Measurements from ENCODE around the gene ZFP1.
A peak's percentile ranks its signal among the peaks of the same experiment; 100 is the strongest.

The ZFP1 gene

DNA sequence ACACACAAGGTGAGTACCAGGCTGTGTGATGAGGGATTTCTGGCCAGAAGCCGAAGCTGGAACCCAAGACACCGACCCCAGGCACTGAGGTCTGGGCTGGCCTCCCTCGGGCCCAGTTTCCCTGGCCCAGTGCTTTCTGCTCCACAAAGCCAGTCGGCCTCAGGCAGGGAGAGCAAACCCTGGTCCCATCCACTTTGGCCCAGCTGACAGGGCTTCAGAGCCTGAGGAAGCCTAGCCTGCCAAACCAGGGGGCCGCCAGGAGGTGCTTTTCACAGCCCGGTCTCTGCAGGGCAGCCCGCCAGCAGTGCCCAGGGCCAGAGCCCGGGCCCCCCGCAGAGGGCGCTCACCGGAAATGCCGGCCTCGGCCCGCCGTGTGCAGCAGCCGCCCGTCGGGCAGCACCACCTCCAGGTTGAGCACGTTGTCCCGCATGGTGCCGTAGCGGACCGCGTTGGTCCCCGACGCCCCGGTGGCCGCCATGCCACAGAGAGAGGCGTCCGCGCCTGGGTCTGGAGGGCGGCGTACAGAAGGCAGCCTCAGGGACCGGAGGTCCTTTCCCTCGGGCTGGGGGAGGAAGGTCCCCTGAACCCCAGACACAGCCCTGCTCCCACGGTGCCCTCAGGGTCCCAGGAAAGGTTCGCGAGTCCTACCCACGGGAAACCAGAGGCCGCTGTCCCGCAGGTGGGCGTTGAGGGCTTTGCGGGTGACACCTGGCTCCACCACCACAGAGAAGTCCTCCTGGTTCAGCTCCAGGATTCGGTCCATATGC, 34.0 kb upstream of the ZFP1 start:
- H3K4me3 ChIP-seq (replicated peaks in 1 of 2; ENCODE audit: low read depth in 2 of 2, low read length in 2 of 2), result no peak overlapping the region
- TF ChIP-seq, protein P1, sequence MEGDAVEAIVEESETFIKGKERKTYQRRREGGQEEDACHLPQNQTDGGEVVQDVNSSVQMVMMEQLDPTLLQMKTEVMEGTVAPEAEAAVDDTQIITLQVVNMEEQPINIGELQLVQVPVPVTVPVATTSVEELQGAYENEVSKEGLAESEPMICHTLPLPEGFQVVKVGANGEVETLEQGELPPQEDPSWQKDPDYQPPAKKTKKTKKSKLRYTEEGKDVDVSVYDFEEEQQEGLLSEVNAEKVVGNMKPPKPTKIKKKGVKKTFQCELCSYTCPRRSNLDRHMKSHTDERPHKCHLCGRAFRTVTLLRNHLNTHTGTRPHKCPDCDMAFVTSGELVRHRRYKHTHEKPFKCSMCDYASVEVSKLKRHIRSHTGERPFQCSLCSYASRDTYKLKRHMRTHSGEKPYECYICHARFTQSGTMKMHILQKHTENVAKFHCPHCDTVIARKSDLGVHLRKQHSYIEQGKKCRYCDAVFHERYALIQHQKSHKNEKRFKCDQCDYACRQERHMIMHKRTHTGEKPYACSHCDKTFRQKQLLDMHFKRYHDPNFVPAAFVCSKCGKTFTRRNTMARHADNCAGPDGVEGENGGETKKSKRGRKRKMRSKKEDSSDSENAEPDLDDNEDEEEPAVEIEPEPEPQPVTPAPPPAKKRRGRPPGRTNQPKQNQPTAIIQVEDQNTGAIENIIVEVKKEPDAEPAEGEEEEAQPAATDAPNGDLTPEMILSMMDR (IDR thresholded peaks at IDR 0.05; ENCODE audit: low read depth, low read length), result no peak
- no peak for DNase-seq (ENCODE audit: low read depth in 2 of 2)

DNA sequence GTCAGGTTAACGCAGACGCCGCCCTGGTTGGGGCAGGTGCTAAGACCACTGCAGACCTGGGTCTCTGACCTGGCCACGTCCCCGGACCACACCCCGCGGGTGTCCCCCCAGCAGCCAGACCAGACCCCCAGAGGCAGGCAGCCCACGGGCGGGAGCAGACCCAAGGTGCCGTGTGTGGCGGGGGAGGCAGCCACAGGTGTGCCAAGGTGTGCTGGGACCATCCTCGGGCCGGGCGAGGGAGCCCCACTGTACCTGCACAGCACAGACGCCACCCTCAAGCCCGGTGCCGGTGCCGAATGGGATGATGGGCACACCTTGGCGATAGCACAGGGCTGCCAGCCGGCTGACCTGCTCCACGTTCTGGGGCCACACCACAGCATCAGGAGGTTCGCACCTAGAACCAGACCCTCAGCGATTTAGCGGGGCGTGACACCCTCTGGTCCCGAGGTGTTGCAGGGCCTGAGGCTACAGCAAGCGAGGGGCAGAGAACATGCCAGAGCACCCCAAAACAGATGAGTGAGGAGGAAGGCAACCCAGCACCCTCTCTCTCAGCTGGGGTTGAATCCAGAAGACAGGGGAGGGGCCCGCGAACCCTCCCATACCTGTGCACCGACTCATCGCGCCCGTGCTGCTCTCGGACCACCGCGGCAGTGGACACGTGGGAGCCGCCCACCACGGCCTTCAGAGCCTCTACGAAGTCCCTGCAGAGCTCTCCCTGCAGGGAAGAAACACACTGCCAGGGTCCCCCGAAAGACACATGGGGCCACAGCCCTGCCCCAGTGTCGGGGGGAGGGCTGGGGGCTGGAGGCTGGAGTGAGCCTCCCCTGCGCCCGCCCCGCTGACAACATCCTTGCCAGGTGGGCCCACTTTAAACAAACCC, 33.1 kb upstream of the ZFP1 start:
- H3K4me3 ChIP-seq (replicated peaks in 1 of 2; ENCODE audit: low read depth in 2 of 2, low read length in 2 of 2), result no peak overlapping the region
- no peak for DNase-seq (ENCODE audit: low read depth in 2 of 2)
- TF ChIP-seq, protein P1 (IDR thresholded peaks at IDR 0.05; ENCODE audit: low read depth, low read length), result no peak

DNA sequence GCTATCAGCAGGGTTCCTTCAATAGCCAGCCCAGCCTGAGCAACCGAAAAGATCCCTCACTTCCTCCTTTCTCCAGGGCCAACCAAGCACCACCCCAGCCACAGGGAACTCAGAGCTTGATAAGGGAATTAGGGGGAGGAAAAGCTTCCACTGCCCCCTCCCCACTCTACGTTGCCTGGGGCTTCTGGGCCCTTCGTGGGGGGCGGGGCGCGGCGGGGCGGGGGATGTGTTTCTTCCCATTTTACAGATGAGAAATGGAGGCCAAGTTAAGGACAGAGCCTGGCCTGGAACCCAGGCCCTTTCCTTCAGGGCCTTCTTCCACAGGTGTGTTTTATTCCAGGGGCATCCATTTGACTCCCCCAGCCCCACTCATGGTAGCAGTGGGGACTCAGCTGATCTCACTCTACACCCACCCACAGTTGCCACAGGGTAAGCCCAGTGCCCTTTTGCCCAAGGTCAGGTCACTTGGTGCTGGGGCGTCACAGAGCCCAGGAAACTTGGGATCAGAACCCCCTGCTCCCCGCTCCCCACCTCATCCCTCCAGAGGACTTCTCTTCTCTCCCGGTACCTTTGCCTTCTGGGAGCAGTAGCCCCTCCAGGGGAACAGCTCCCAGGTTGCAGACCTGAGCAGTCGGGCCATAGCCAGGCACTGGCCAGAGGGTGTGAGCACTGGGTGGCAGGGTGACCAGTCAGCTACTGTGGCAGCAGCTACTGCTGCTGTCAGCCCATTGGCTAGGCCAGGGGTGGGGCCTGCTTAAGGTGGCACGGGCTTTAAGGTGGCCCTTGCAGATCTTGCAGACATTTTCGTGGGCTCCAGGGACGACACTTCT, 32.0 kb upstream of the ZFP1 start, which contains the start of gene LDHD:
Gene LDHD (minus strand): TSS at position 700 of the 830 bp plus-strand sequence. CDS start 60 bp downstream, at position 640.
- peak; percentile 61 to 66 for DNase-seq (ENCODE audit: low read depth in 2 of 2)
- H3K4me3 ChIP-seq (replicated peaks in 1 of 2; ENCODE audit: low read depth in 2 of 2, low read length in 2 of 2), result peak within 1 kb of the TSS; percentile 19 to 58
- TF ChIP-seq, protein P1 (IDR thresholded peaks at IDR 0.05; ENCODE audit: low read depth, low read length), result no peak

DNA sequence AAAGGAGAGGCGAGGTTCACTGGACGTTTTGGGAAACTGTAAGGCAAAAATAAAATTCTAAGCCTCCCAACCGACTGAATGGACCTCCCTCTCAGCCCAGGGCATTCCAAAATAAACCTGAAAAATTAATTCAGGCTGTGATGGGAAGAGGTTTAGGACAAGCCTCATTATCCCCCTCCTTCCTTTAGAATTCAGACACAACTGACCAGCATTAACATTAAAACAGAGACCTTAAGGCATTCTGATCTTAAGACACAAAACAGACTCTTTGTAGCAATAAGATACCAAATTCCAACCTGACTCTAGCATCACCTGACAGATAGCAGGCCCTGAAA, 31.4 kb upstream of the ZFP1 start:
- H3K4me3 ChIP-seq (replicated peaks in 1 of 2; ENCODE audit: low read depth in 2 of 2, low read length in 2 of 2), result no peak overlapping the region
- TF ChIP-seq, protein P1 (IDR thresholded peaks at IDR 0.05; ENCODE audit: low read depth, low read length), result no peak

DNA sequence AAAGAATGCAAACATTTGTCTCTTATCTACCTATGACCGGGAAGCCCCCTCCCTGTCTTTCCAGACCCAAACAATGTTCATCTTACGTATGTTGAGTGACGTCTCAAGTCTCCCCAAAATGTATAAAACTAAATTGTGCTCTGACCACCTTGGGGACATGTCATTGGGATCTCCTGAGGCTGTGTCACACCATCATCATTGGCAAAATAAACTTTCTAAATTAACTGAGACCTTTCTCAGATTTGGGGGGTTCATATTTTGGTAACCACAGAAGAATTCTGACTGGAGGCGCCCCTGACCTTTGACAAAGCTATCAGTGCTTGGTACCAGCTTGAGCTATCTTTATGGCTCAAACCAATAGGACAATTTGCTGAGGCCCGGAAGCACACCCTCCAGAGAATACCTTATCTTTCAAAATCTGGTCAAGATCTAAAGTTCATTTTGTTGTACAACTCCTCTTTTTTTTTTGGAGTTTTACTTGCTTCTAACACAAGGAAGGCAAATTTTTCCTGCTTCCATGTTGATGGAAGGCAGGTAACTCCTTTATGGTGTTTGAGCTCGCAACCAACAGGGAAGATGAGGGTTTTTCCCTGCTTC, 29.3 kb upstream of the ZFP1 start:
- DNase-seq (ENCODE audit: low read depth in 2 of 2), result no peak
- TF ChIP-seq, protein P1 (IDR thresholded peaks at IDR 0.05; ENCODE audit: low read depth, low read length), result no peak
- no peak overlapping the region for H3K4me3 ChIP-seq (replicated peaks in 1 of 2; ENCODE audit: low read depth in 2 of 2, low read length in 2 of 2)

More for the DNA sequence above, 31.4 kb upstream of the ZFP1 start:
- no peak for DNase-seq (ENCODE audit: low read depth in 2 of 2)

DNA sequence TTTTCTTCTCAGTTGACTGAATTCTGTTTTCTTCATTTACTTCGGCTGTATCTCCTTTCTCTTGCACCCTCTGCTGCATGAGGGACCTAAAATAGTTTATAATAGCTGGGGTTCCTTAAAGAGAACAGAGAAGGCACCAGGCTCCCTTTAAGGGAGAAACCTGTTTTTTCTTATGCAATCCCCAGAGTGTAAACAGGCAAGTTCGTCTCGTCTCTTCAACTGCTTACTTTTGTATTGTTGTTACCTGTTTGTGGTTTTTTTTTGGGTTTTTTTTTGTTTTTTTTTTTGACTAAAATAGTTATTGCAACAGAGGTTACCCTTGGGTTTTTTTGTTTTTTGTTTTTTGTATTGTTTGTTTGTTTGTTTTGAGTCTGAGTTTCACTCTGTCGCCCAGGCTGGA, 28.1 kb upstream of the ZFP1 start:
- TF ChIP-seq, protein P1 (IDR thresholded peaks at IDR 0.05; ENCODE audit: low read depth, low read length), result no peak
- H3K4me3 ChIP-seq (replicated peaks in 1 of 2; ENCODE audit: low read depth in 2 of 2, low read length in 2 of 2), result no peak overlapping the region
- DNase-seq (ENCODE audit: low read depth in 2 of 2), result no peak

Data from cardiac fibroblast (primary cell).